GM12873 (cell line): ENCODE data around the gene TPM4.
A peak's percentile ranks its signal among the peaks of the same experiment; 100 is the strongest.

ENCODE experiments used
- CTCF ChIP-seq: IDR thresholded peaks from 2 replicates; pipeline ENCODE4 v1.5.1; 2012; ENCODE audit warnings: low read depth, mild to moderate bottlenecking, moderate library complexity, low read length, control low read depth; ENCODE audit not compliant: insufficient read depth; ENCODE audit errors: missing control alignments

The TPM4 gene

GRCh38 chr19:16141043-16141442 is 64.7 kb downstream of the TPM4 start:
- TF ChIP-seq CTCF = peak; percentile 40

- TF ChIP-seq CTCF = no peak
Measured at GRCh38 chr19:16142032-16142580, 65.8 kb downstream of the TPM4 start.

GRCh38 chr19:16143399-16144215 is 67.3 kb downstream of the TPM4 start, which contains the start of gene HSH2D:
Gene HSH2D, plus strand, starts transcription at chr19:16143685. Its CDS starts 5,066 bp downstream, at chr19:16148751.
- no peak for TF ChIP-seq CTCF

- TF ChIP-seq CTCF = no peak
Measured at GRCh38 chr19:16144216-16144581, 67.9 kb downstream of the TPM4 start.

GRCh38 chr19:16146112-16146511 is 69.8 kb downstream of the TPM4 start:
- no peak for TF ChIP-seq CTCF

- TF ChIP-seq CTCF = no peak
Measured at GRCh38 chr19:16148443-16149229, 72.3 kb downstream of the TPM4 start.
